Measurements from ENCODE around the gene MRTFA.

Gene MRTFA

GRCh38 chr22:40637183-40638150, 948 bp upstream of the MRTFA start:
- TF ChIP-seq CTCF (IDR thresholded peaks at IDR 0.05; ENCODE audit: control insufficient read depth, insufficient read depth, low read depth, low read length, missing control alignments): no peak
- no peak for DNase-seq (ENCODE audit: low read depth)
- peak overlapping the region; percentile 47 for H3K4me3 ChIP-seq (ENCODE audit: control insufficient read depth, low read depth, low read length)

DNA sequence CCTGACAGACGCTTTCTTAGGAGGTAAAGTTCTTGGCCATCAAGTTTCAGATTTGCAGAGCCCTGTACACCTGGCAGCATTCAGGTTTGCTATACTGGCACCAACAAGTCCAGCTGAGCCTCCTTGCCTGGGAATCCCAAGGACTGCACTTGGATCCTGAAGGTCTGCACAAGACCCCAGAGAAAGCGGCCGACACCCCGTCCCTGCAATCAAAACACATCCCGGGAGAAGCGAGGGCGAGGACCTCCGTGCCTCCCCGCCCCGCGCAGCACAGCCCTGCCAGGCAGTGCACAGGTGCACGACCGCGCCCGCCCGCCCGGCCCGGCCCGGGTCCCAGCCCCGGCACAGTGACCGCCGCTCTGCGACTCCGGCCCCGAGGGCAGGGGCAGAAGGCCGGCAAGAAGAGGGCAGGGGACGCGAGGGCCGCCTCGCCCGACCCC, 559 bp downstream of the MRTFA start:
- no peak for DNase-seq (ENCODE audit: low read depth)
- no peak for TF ChIP-seq CTCF (IDR thresholded peaks at IDR 0.05; ENCODE audit: control insufficient read depth, insufficient read depth, low read depth, low read length, missing control alignments)
- H3K4me3 ChIP-seq (ENCODE audit: control insufficient read depth, low read depth, low read length): peak overlapping the region; percentile 72

DNA sequence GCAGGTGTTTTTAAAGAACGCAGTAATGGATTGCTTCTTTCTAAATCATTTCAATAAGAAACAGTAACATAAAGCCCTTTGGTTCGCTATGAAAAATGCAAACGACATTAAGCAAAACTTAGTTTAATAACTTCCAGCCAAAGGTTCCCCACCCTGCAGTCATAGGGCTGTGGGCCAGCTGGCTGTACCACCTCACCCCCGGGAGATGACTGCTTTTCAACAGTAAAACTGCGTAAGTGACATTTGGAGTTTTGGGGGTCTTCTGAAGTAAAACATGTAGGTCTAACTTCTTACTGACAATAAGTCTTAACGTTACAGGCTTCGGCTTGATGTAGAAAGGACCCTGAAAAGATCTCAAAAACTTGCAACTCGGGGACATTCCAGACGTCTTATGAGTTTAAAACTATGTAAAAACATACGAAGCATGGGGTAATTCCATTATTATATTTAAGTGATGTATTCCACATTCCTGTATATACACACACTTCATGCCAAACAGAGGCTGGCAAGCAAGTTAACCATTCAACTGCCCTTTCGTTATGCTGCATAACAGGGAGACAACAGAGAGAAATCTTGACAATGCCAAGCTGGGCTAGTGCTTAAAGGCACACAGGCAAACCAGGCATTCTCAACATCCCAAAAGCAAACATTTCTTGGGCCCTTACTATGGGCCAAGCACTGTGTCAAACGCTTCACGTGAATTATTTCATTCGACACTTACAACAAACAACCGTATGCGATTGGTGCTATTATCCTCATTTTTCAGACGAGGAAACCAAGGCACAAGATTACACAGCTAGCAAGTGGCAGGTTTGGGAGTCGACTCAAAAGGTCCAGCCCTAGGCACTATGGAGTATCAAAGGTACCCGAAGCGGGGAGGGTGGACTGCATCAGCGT, 1.2 kb downstream of the MRTFA start:
- no peak for TF ChIP-seq CTCF (IDR thresholded peaks at IDR 0.05; ENCODE audit: control insufficient read depth, insufficient read depth, low read depth, low read length, missing control alignments)
- peak overlapping the region; percentile 72 for H3K4me3 ChIP-seq (ENCODE audit: control insufficient read depth, low read depth, low read length)
- DNase-seq (ENCODE audit: low read depth): no peak

DNA sequence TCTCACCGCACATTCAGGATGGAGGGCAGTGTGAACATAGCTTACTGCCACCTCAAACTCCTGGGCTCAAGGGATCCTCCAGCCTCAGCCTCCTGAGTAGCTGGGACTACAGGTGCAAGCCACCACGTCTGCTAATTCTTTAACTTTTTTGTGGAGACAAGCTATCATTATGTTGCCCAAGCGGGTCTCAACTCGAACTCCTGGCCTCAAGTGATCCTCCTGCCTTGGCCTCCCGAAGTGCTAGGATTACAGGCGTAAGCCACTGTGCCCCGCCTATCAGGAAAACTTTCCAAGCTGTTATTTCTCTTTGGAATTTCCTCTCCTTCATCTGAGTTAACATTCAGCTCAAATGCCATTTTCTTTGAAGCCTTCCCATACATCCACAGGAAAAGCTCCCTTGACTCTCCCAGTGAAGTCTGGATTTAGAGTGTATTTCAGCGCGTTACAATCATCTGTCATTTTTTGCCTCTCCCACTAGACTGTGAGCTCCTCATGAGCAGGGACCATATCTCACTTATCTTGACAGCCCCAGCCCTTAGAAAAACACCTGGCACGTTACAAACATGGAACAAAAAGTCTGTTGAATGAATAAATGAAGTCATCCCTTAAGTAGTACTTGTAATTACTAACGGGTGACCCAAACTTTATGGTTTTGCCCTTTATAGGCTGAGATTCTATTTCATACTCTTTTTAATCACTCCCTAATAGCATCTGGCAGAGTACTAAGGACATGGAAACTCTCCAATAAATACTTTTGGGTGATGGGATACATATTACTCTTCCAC, 2.2 kb downstream of the MRTFA start:
- H3K4me3 ChIP-seq (ENCODE audit: control insufficient read depth, low read depth, low read length): no peak overlapping the region

DNA sequence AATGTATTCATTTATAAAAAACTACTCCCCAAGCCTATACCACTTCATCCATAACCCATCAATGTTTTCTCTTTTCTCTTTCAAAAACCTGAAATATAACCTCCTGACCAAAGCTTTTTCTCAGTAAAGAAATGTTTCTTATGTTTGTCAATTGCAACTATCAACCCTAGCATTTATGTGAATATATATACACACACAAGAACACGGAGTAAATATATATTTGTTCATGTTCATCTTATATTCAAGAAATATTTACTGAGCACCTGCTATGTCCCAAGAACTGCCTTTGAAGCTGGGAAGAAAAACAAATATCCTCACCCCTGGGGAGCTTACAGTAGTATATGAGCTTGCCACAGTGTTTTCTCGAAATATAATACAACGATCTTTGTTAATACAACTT, 3.5 kb downstream of the MRTFA start:
- TF ChIP-seq CTCF (IDR thresholded peaks at IDR 0.05; ENCODE audit: control insufficient read depth, insufficient read depth, low read depth, low read length, missing control alignments): no peak
- H3K4me3 ChIP-seq (ENCODE audit: control insufficient read depth, low read depth, low read length): no peak overlapping the region
- no peak for DNase-seq (ENCODE audit: low read depth)

More for the DNA sequence above, 2.2 kb downstream of the MRTFA start:
- no peak for TF ChIP-seq CTCF (IDR thresholded peaks at IDR 0.05; ENCODE audit: control insufficient read depth, insufficient read depth, low read depth, low read length, missing control alignments)
- no peak for DNase-seq (ENCODE audit: low read depth)

DNA sequence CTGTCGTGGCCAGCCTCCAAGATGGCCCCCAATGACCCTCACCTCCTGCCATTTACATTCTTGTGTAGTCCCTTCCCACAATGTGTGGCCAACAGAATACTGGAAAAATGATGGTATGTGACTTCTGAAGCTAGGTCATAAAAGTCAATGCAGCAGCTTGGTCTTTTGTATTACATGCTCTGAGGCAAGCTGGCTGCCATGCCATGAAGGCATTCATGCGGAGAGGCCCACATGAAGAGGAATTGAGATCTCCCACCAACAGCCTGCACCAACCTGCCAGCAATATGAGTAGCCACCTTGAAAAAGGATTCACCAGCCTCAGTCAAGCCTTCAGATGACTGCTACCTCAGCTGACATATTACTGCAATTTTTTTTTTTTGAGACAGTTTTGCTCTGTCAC, 4.6 kb downstream of the MRTFA start:
- no peak for DNase-seq (ENCODE audit: low read depth)
- H3K4me3 ChIP-seq (ENCODE audit: control insufficient read depth, low read depth, low read length): no peak overlapping the region
- no peak for TF ChIP-seq CTCF (IDR thresholded peaks at IDR 0.05; ENCODE audit: control insufficient read depth, insufficient read depth, low read depth, low read length, missing control alignments)
